Natural killer cell (primary cell): ENCODE results near the gene CDKL5. TPM values are rescaled to one million over a fixed set of nuclear protein-coding genes. Genes with fewer than 3 reads are reported as not detected.

Source experiments
- ATAC-seq, 3 donors: fragments of 150-1000 bp in 2 of 3; fragments of 200-7000 bp in 1 of 3; cut with Tn5 transposase; 1 replicate in 1 of 3; 2 replicates in 2 of 3; pipeline ENCODE4 v1.10.0; 2021; ENCODE audit warnings: mild to moderate bottlenecking in 2 of 3, moderate library complexity in 2 of 3
- DNase-seq, 2 donors: peaks; one replicate each; pipeline versions ENCODE4 v3.0.0 to v3.0.0-alpha.2; 2013 to 2021; ENCODE audit warnings: mixed read lengths in 1 of 2
- H3K27ac ChIP-seq: one replicate; pipeline ENCODE4 v1.5.1; 2013; ENCODE audit warnings: mild to moderate bottlenecking, low read length
- H3K27me3 ChIP-seq: one replicate; pipeline ENCODE4 v1.6.1; 2013; ENCODE audit warnings: low read length; ENCODE audit not compliant: control insufficient read depth, insufficient read depth
- H3K36me3 ChIP-seq: one replicate; pipeline ENCODE4 v1.6.1; 2013; ENCODE audit warnings: low read length; ENCODE audit not compliant: control insufficient read depth, insufficient read depth
- H3K4me1 ChIP-seq: one replicate; pipeline ENCODE4 v1.6.1; 2013; ENCODE audit warnings: low read length; ENCODE audit not compliant: control insufficient read depth, insufficient read depth
- H3K4me3 ChIP-seq: one replicate; pipeline ENCODE4 v1.5.1; 2013; ENCODE audit warnings: low read length
- H3K9me3 ChIP-seq: one replicate; pipeline ENCODE4 v1.6.1; 2013; ENCODE audit warnings: low read length; ENCODE audit not compliant: control insufficient read depth, insufficient read depth
- H3K27ac Mint-ChIP-seq, 2 donors: one replicate each; pipeline ENCODE4 v1.8.0; 2022; ENCODE audit warnings: mild to moderate bottlenecking in 2 of 2, mixed read lengths in 2 of 2, moderate library complexity in 1 of 2
- H3K27me3 Mint-ChIP-seq, 2 donors: one replicate each; pipeline ENCODE4 v1.8.0; 2022; ENCODE audit warnings: low read depth in 2 of 2, mixed read lengths in 2 of 2
- H3K36me3 Mint-ChIP-seq: one replicate; pipeline ENCODE4 v1.8.0; 2022; ENCODE audit warnings: mixed read lengths
- H3K4me1 Mint-ChIP-seq, 2 donors: one replicate each; pipeline ENCODE4 v1.8.0; 2022; ENCODE audit warnings: mixed read lengths in 2 of 2
- H3K4me3 Mint-ChIP-seq: one replicate; pipeline ENCODE4 v1.8.0; 2022; ENCODE audit warnings: mild to moderate bottlenecking, moderate library complexity, mixed read lengths
- H3K9me3 Mint-ChIP-seq, 2 donors: one replicate each; pipeline ENCODE4 v1.8.0; 2022; ENCODE audit warnings: mixed read lengths in 2 of 2
- CTCF ChIP-seq: fragments of 200-600 bp; IDR thresholded peaks from one replicate; pipeline ENCODE4 v1.8.0; 2022; ENCODE audit warnings: antibody characterized with exemption
- WGBS: methylation state at CpG from one replicate; pipeline ENCODE4 v1.1.7; 2013; ENCODE audit warnings: missing lambda C conversion rate; ENCODE audit not compliant: insufficient coverage; 5-methylcytosine and 5-hydroxymethylcytosine counted together
- intact Hi-C: fragments of 100-400 bp; cut with micrococcal nuclease; formaldehyde crosslinking; loops from one replicate; pipeline ENCODE4 v1.14.2; 2022
- total RNA-seq, 4 donors: library from RNA; stranded (reverse); fragments of 120-200 nt in 1 of 4; gene quantifications; one replicate each; pipeline versions ENCODE4 v1.2.3 to v1.2.4, GENCODE V29; 2013 to 2022

The CDKL5 gene
- total RNA-seq, 3 donors from 2014 or later (not counting 1 experiment from before 2014, with no cell fraction given): 3.4 to 4.3 (median 3.5) TPM

GRCh38 chrX:18465051-18465450 is 39.6 kb downstream of the CDKL5 start:
- peaks cover 0 to 5% of the 10 kb centered on the region in 2 donors for H3K4me1 Mint-ChIP-seq
- 100% methylated on average over 1 of the region's 4 CpGs for WGBS
- H3K36me3 Mint-ChIP-seq: no peaks in the 10 kb centered on the region
- Histone ChIP-seq H3K27me3 (no peaks in the 10 kb centered on the region), H3K4me1 (no peaks in the 10 kb centered on the region), H3K27ac (no peak overlapping the region), H3K36me3 (no peaks in the 10 kb centered on the region), H3K4me3 (no peak overlapping the region), H3K9me3 (no peaks in the 10 kb centered on the region)
- intact Hi-C loops: no loop called here
- TF ChIP-seq CTCF: no peak
- DNase-seq (no peak), ATAC-seq (no peak)
- no peaks in the 10 kb centered on the region for H3K9me3 Mint-ChIP-seq
- H3K27me3 Mint-ChIP-seq: no peaks in the 10 kb centered on the region
- no peak overlapping the region for H3K27ac Mint-ChIP-seq
- H3K4me3 Mint-ChIP-seq: no peak overlapping the region

- no peak overlapping the region for H3K27ac ChIP-seq
- no peak overlapping the region for H3K4me3 Mint-ChIP-seq
- no peak for ATAC-seq
- H3K36me3 Mint-ChIP-seq: no peaks in the 10 kb centered on the region
- no peak for DNase-seq
- no peaks in the 10 kb centered on the region for H3K4me1 ChIP-seq
- H3K4me1 Mint-ChIP-seq: no peaks in the 10 kb centered on the region
- no peak for TF ChIP-seq CTCF
- H3K36me3 ChIP-seq: no peaks in the 10 kb centered on the region
- no peak overlapping the region for H3K4me3 ChIP-seq
- no peaks in the 10 kb centered on the region for H3K27me3 ChIP-seq
- intact Hi-C loops: no loop called here
- no peaks in the 10 kb centered on the region for H3K27me3 Mint-ChIP-seq
- H3K27ac Mint-ChIP-seq: no peak overlapping the region
- H3K9me3 ChIP-seq: no peaks in the 10 kb centered on the region
- 92% methylated on average over 1 of the region's 4 CpGs for WGBS
- H3K9me3 Mint-ChIP-seq: no peaks in the 10 kb centered on the region
Observed at GRCh38 chrX:18468599-18468998, 43.2 kb downstream of the CDKL5 start.

GRCh38 chrX:18471296-18471695 is 45.9 kb downstream of the CDKL5 start:
- Mint-ChIP-seq H3K36me3 (no peaks in the 10 kb centered on the region), H3K4me3 (no peak overlapping the region), H3K4me1 (no peaks in the 10 kb centered on the region), H3K9me3 (no peaks in the 10 kb centered on the region), H3K27ac (no peak overlapping the region), H3K27me3 (no peaks in the 10 kb centered on the region)
- no peak for DNase-seq
- no peaks in the 10 kb centered on the region for H3K9me3 ChIP-seq
- no peaks in the 10 kb centered on the region for H3K36me3 ChIP-seq
- no peaks in the 10 kb centered on the region for H3K4me1 ChIP-seq
- intact Hi-C loops: no loop called here
- no peak overlapping the region for H3K27ac ChIP-seq
- no peak for TF ChIP-seq CTCF
- H3K4me3 ChIP-seq: no peak overlapping the region
- H3K27me3 ChIP-seq: no peaks in the 10 kb centered on the region
- ATAC-seq: no peak
- no CpG with 5 or more reads among the region's 2 CpGs for WGBS

- Mint-ChIP-seq H3K27ac (no peak overlapping the region), H3K27me3 (no peaks in the 10 kb centered on the region), H3K4me3 (no peak overlapping the region), H3K4me1 (peaks cover 0 to 6% of the 10 kb centered on the region in 2 donors), H3K9me3 (no peaks in the 10 kb centered on the region), H3K36me3 (no peaks in the 10 kb centered on the region)
- WGBS: 58% methylated on average over 4 of the region's 5 CpGs
- no peaks in the 10 kb centered on the region for H3K4me1 ChIP-seq
- H3K4me3 ChIP-seq: no peak overlapping the region
- no peaks in the 10 kb centered on the region for H3K27me3 ChIP-seq
- DNase-seq (no peak), ATAC-seq (no peak)
- no peak for TF ChIP-seq CTCF
- intact Hi-C loops: no loop called here
- H3K27ac ChIP-seq: no peak overlapping the region
- H3K36me3 ChIP-seq: no peaks in the 10 kb centered on the region
- H3K9me3 ChIP-seq: no peaks in the 10 kb centered on the region
Observed at GRCh38 chrX:18490806-18491555, 65.6 kb downstream of the CDKL5 start.
